Mesenchymal stem cell (in vitro differentiated cells and primary cell): ENCODE results near the gene PNPLA1.
A peak's percentile ranks its signal among the peaks of the same experiment; 100 is the strongest.

Experiments used
- DNase-seq: peaks from one replicate; pipeline ENCODE4 v3.0.0-alpha.2; 2013
- H2AFZ ChIP-seq: one replicate; pipeline ENCODE4 v1.6.1; 2013; ENCODE audit warnings: low read depth, mild to moderate bottlenecking, control low read depth, inconsistent platforms, low read length, moderate library complexity
- H2AK5ac ChIP-seq: 2 replicates; pipeline ENCODE4 v1.6.1; 2013; ENCODE audit warnings: low read length, moderate library complexity, mild to moderate bottlenecking, inconsistent platforms; ENCODE audit not compliant: severe bottlenecking
- H2BK120ac ChIP-seq: one replicate; pipeline ENCODE4 v1.6.1; 2013; ENCODE audit warnings: low read depth, mild to moderate bottlenecking, inconsistent platforms, low read length, moderate library complexity
- H2BK12ac ChIP-seq, 2 experiments: one replicate each; pipeline ENCODE4 v1.6.1; 2013; ENCODE audit warnings: inconsistent platforms in 2 of 2, low read length in 2 of 2, mild to moderate bottlenecking in 2 of 2, moderate library complexity in 2 of 2, control low read depth in 1 of 2
- H2BK15ac ChIP-seq: one replicate; pipeline ENCODE4 v1.6.1; 2013; ENCODE audit warnings: mild to moderate bottlenecking, low read depth, inconsistent platforms; ENCODE audit not compliant: poor library complexity, severe bottlenecking
- H2BK5ac ChIP-seq: 2 replicates; pipeline ENCODE4 v1.6.1; 2013; ENCODE audit warnings: low read depth, mild to moderate bottlenecking, low read length, control low read depth, inconsistent platforms; ENCODE audit not compliant: poor library complexity, severe bottlenecking
- H3K14ac ChIP-seq, 2 experiments: one replicate each; pipeline ENCODE4 v1.6.1; 2013; ENCODE audit warnings: inconsistent platforms in 2 of 2, low read length in 2 of 2, control low read depth in 1 of 2, mild to moderate bottlenecking in 1 of 2, moderate library complexity in 1 of 2
- H3K18ac ChIP-seq, 2 experiments: one replicate each; pipeline ENCODE4 v1.6.1; 2013; ENCODE audit warnings: inconsistent platforms in 2 of 2, low read length in 2 of 2, control low read depth in 1 of 2, low read depth in 1 of 2, mild to moderate bottlenecking in 1 of 2
- H3K23ac ChIP-seq, 2 experiments: one replicate each; pipeline ENCODE4 v1.6.1; 2013; ENCODE audit warnings: inconsistent platforms in 2 of 2, low read length in 2 of 2, mild to moderate bottlenecking in 2 of 2, moderate library complexity in 2 of 2, control low read depth in 1 of 2
- H3K27ac ChIP-seq: 2 replicates; pipeline ENCODE4 v1.5.1; 2013; ENCODE audit warnings: mild to moderate bottlenecking, moderate library complexity, low read length, control low read depth, inconsistent platforms; ENCODE audit not compliant: poor library complexity, severe bottlenecking
- H3K27me3 ChIP-seq, 2 experiments: 2 replicates each; pipeline versions ENCODE4 v1.6.1 to v1.7.0; 2013; ENCODE audit warnings: low read length in 2 of 2, mild to moderate bottlenecking in 2 of 2, moderate library complexity in 2 of 2, control low read depth in 1 of 2, inconsistent platforms in 1 of 2; ENCODE audit not compliant: control insufficient read depth in 1 of 2, insufficient read depth in 1 of 2
- H3K36me3 ChIP-seq, 2 experiments: 2 replicates each; pipeline versions ENCODE4 v1.6.1 to v1.7.0; 2013; ENCODE audit warnings: low read length in 2 of 2, control low read depth in 1 of 2, inconsistent platforms in 1 of 2, low read depth in 1 of 2, mild to moderate bottlenecking in 1 of 2; ENCODE audit not compliant: insufficient read depth in 2 of 2, control insufficient read depth in 1 of 2
- H3K4ac ChIP-seq, 2 experiments: one replicate each; pipeline ENCODE4 v1.6.1; 2013; ENCODE audit warnings: inconsistent platforms in 2 of 2, low read length in 2 of 2, mild to moderate bottlenecking in 2 of 2, moderate library complexity in 2 of 2, control low read depth in 1 of 2, low read depth in 1 of 2
- H3K4me1 ChIP-seq: 2 replicates; pipeline ENCODE4 v1.6.1; 2013; ENCODE audit warnings: low read depth, low read length, control low read depth; ENCODE audit not compliant: control insufficient read depth, insufficient read depth
- H3K4me2 ChIP-seq: 2 replicates; pipeline ENCODE4 v1.6.1; 2013; ENCODE audit warnings: low read length, mild to moderate bottlenecking, inconsistent platforms; ENCODE audit not compliant: poor library complexity, severe bottlenecking
- H3K4me3 ChIP-seq, 2 experiments: 2 replicates each; pipeline versions ENCODE4 v1.5.1 to v1.7.0; 2013; ENCODE audit warnings: low read length in 2 of 2, mild to moderate bottlenecking in 2 of 2, control low read depth in 1 of 2, low read depth in 1 of 2; ENCODE audit not compliant: insufficient read depth in 1 of 2
- H3K79me1 ChIP-seq: replicated peaks from 2 replicates; pipeline ENCODE4 v1.6.1; 2013; ENCODE audit warnings: mild to moderate bottlenecking, control low read depth, low read length, inconsistent platforms; ENCODE audit not compliant: poor library complexity, severe bottlenecking
- H3K9ac ChIP-seq: 2 replicates; pipeline ENCODE4 v1.7.0; 2013; ENCODE audit warnings: mild to moderate bottlenecking, low read length, moderate library complexity
- H3K9me3 ChIP-seq: 2 replicates; pipeline ENCODE4 v1.7.0; 2013; ENCODE audit warnings: mild to moderate bottlenecking, low read length; ENCODE audit not compliant: control insufficient read depth
- H4K8ac ChIP-seq: one replicate; pipeline ENCODE4 v1.6.1; 2013; ENCODE audit warnings: inconsistent platforms, mild to moderate bottlenecking, low read length, moderate library complexity
- H4K91ac ChIP-seq: one replicate; pipeline ENCODE4 v1.6.1; 2013; ENCODE audit warnings: mild to moderate bottlenecking, low read length, inconsistent platforms
- WGBS: methylation state at CpG from one replicate; pipeline ENCODE4 v1.1.7; 2013; ENCODE audit warnings: mixed read lengths; 5-methylcytosine and 5-hydroxymethylcytosine counted together

PNPLA1 gene

DNA sequence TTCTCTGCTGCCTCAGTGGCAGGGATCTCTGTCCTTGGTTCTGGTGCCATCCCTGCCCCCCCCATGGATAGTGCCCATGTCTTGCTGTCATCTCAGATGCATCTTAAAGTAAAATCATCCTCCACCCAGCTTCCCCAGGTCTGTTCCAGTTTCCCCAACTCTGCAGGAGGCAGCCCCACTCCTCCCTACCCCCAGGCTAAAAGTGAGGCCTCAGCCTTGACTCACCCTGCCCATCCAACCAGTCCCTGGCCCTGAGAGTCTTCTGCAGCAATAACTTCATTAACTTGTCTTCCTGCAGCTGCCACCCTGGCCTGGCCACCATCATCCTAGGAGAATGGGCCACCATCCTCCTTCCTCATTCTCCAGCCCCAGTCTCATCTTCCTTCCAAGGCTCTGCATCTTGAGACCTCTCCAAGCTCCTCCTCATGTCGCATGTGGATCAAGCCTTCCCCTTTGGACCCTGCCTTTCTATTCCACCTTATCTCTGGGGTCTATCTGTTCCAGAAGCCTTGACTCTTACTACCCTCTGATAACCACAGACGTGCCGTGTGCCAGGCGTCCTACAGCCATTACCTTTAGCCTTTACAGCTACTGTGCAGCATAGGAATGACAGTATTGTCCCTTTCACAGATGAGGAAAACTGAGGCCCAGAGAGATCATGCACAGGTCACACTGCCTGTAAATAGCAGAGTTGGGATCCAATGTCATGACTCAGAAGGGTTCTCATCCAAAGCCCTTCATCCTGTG lies 2.0 kb upstream of the PNPLA1 start:
- Histone ChIP-seq H3K4me3 (no peak overlapping the region), H2AFZ (no peak overlapping the region), H4K91ac (no peak overlapping the region)

DNA sequence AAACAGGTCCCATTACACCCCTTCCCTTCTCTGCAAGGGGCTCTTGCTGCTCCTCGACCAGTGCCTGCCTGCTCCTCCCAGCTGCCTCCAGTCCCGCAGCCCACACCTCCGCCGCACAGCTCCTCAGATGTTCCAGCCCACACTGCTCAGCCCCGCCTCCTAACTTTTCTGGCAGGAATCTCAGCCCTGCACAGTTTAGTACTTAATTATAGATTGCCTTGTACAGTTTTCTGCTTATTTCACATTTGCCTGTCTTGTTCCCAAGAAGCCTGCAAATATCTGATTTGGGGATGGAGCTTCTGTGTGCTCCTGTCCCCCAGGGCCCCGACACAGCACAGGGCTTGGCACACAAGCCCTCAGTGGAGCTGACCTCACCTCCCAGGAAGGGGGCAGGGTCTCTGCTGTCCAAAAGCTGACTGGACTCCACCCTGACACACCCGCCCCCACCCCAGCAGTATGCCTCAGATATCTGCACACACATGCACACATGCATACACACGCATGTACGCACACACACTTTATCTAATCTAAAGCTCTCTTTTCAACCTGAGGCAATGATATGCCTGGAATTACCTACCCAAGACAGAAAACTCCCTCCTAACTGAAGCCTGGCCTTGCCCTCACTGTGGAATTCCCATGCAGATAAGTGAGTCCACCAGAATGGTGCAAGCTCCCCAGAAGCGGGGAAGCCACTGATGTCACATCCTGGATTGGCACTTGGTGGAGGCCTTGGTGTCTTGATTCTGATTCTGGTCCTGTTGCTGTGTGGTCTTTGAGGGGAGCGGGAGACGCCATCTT lies 1.2 kb upstream of the PNPLA1 start:
- Histone ChIP-seq H2AFZ (no peak overlapping the region), H3K79me1 (no peaks in the 10 kb centered on the region), H3K4me1 (peaks cover 1% of the 10 kb centered on the region), H4K91ac (no peak overlapping the region), H3K27me3 (peaks cover 46 to 49% of the 10 kb centered on the region in 2 experiments), H3K9ac (no peak overlapping the region), H2BK15ac (no peak overlapping the region), H3K27ac (no peak overlapping the region), H3K18ac (peak overlapping the region in 1 of 2 experiments; percentile 35), H3K4me3 (no peak overlapping the region), H3K23ac (no peak overlapping the region), H2BK120ac (no peak overlapping the region), H3K4me2 (no peak overlapping the region), H4K8ac (no peak overlapping the region), H3K4ac (no peak overlapping the region), H3K14ac (no peak overlapping the region), H2AK5ac (no peak overlapping the region), H3K36me3 (no peaks in the 10 kb centered on the region), H2BK5ac (no peak overlapping the region), H2BK12ac (no peak overlapping the region), H3K9me3 (peaks cover 11% of the 10 kb centered on the region)
- 90% methylated on average over 10 of the region's 12 CpGs for WGBS
- no peak for DNase-seq

More for the DNA sequence above, 2.0 kb upstream of the PNPLA1 start:
- DNase-seq: no peak
- Histone ChIP-seq H2BK12ac (no peak overlapping the region), H3K27ac (no peak overlapping the region), H2BK5ac (no peak overlapping the region), H2AK5ac (no peak overlapping the region), H3K4me2 (no peak overlapping the region), H3K4me1 (peaks cover 1% of the 10 kb centered on the region), H3K14ac (no peak overlapping the region), H4K8ac (no peak overlapping the region), H2BK15ac (no peak overlapping the region), H3K9me3 (peaks cover 11% of the 10 kb centered on the region), H3K79me1 (no peaks in the 10 kb centered on the region), H3K4ac (no peak overlapping the region), H3K27me3 (peaks cover 45 to 47% of the 10 kb centered on the region in 2 experiments), H2BK120ac (no peak overlapping the region), H3K23ac (no peak overlapping the region), H3K18ac (no peak overlapping the region), H3K36me3 (no peaks in the 10 kb centered on the region), H3K9ac (no peak overlapping the region)
- 95% methylated on average over 4 of the region's 4 CpGs for WGBS

DNA sequence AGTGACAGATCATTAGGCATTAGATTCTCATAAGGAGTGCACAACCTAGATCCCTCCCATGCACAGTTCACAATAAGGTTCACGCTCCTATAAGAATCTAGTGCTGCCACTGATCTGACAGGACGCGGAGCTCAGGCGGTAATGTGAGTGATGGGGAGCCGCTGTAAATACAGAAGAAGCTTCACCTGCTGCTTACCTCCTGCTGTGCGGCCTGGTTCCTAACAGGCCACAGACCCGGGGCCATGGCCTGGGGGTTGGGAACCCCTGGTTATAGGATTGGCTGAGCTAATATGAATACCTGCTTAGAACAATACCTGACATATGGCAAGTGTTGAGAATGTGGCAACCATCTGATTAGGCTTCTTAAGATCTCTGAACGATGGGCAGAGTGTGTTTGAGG lies 2.4 kb downstream of the PNPLA1 start:
- Histone ChIP-seq H3K9ac (no peak overlapping the region), H4K91ac (no peak overlapping the region), H2AFZ (no peak overlapping the region), H3K27ac (no peak overlapping the region), H3K9me3 (no peaks in the 10 kb centered on the region), H3K4me2 (no peak overlapping the region), H2BK15ac (no peak overlapping the region), H4K8ac (no peak overlapping the region), H3K79me1 (no peaks in the 10 kb centered on the region), H3K14ac (no peak overlapping the region), H3K4me1 (peaks cover 1% of the 10 kb centered on the region), H2BK120ac (no peak overlapping the region), H3K27me3 (peaks cover 61 to 67% of the 10 kb centered on the region in 2 experiments), H3K23ac (no peak overlapping the region), H2BK12ac (no peak overlapping the region), H3K18ac (no peak overlapping the region), H3K36me3 (no peaks in the 10 kb centered on the region), H3K4ac (no peak overlapping the region), H2BK5ac (no peak overlapping the region), H3K4me3 (no peak overlapping the region), H2AK5ac (no peak overlapping the region)
- 80% methylated on average over 8 of the region's 8 CpGs for WGBS
- no peak for DNase-seq

DNA sequence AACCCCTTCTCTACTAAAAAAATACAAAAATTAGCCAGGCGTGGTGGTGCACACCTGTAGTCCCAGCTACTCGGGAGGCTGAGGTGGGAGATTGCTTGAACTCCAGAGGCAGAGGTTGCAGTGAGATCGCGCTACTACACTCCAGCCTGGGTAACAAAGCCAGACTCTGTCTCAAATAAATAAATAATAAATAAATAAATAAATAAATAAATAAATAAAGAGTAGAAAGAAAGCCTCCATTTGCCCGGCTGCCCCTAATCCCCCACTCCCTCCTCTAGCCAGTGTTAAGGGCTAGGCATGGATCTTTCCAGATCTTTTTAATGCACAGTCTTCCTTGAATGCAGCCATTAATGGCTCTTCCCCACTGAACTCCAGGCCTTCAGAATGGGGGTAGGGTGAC lies 3.2 kb downstream of the PNPLA1 start:
- Histone ChIP-seq H3K36me3 (no peaks in the 10 kb centered on the region), H3K27ac (no peak overlapping the region), H3K9me3 (no peaks in the 10 kb centered on the region), H3K4me1 (peaks cover 1% of the 10 kb centered on the region), H3K9ac (no peak overlapping the region), H2AFZ (no peak overlapping the region), H3K4me2 (no peak overlapping the region), H2BK12ac (no peak overlapping the region), H2AK5ac (no peak overlapping the region), H2BK120ac (no peak overlapping the region), H3K4ac (no peak overlapping the region), H2BK15ac (no peak overlapping the region), H2BK5ac (no peak overlapping the region), H3K27me3 (peaks cover 66 to 69% of the 10 kb centered on the region in 2 experiments), H4K91ac (no peak overlapping the region), H3K79me1 (no peaks in the 10 kb centered on the region), H3K14ac (no peak overlapping the region), H4K8ac (no peak overlapping the region), H3K4me3 (no peak overlapping the region), H3K18ac (no peak overlapping the region), H3K23ac (no peak overlapping the region)
- no peak for DNase-seq
- WGBS: 100% methylated on average over 2 of the region's 5 CpGs
